GM12878 (cell line): ENCODE results near the gene GRIK1. TPM values are rescaled to one million over a fixed set of nuclear protein-coding genes. Genes with fewer than 3 reads are reported as not detected.

ENCODE experiments used
- ATAC-seq: fragments of 200-7000 bp; cut with Tn5 transposase; 3 replicates; pipeline ENCODE4 v1.9.1; 2020; ENCODE audit warnings: mild to moderate bottlenecking, moderate library complexity
- BruUV-seq: library from RNA; stranded (reverse); fragments of 400-500 nt; replicated peaks from 2 replicates; lab custom pipeline; 2021; lab: Mats Ljungman, UMichigan
- CTCF ChIA-PET: fragments of 300-600 bp; sonication (Branson Sonifier 250); formaldehyde crosslinking; extraction: SDS; loops from one replicate; lab custom pipeline; 2021; ENCODE audit warnings: inconsistent platforms; lab: Yijun Ruan, JAX
- POLR2A ChIA-PET: fragments of 350-600 bp; formaldehyde crosslinking; extraction: SDS; loops from one replicate; lab custom pipeline; 2021; ENCODE audit warnings: inconsistent platforms; lab: Charles Lee
- RAD21 ChIA-PET: fragments of 300-600 bp; sonication (Branson Sonifier 250); formaldehyde crosslinking; loops from one replicate; lab custom pipeline; 2023; ENCODE audit warnings: antibody characterized with exemption; ENCODE audit not compliant: unreplicated experiment; lab: Charles Lee
- SMC1A ChIA-PET: fragments of 300-600 bp; sonication (Branson Sonifier 250); formaldehyde crosslinking; loops from one replicate; lab custom pipeline; 2023; ENCODE audit not compliant: unreplicated experiment, uncharacterized antibody; lab: Charles Lee
- DNase-seq: peaks from one replicate; pipeline ENCODE4 v3.0.0-alpha.2; 2011; ENCODE audit warnings: low read depth, low spot score
- FAIRE-seq: peaks from 3 replicates; lab custom pipeline; 2011; peaks lifted over from hg19 to GRCh38; lab: Jason Lieb, UNC
- H2AFZ ChIP-seq: 2 replicates; pipeline ENCODE4 v1.6.0; 2011; ENCODE audit warnings: low read depth, low read length, control low read depth; ENCODE audit not compliant: control insufficient read depth
- H3K27ac ChIP-seq: 2 replicates; pipeline ENCODE4 v1.5.1; 2011; ENCODE audit warnings: control low read depth; ENCODE audit not compliant: control insufficient read depth, insufficient read depth
- H3K27me3 ChIP-seq, 2 experiments: replicated peaks in 1 of 2; 2 replicates each; pipeline versions ENCODE4 v1.6.0 to v1.6.1; 2011; ENCODE audit warnings: low read length in 1 of 2; ENCODE audit not compliant: control insufficient read depth in 2 of 2, insufficient read depth in 2 of 2
- H3K36me3 ChIP-seq, 2 experiments: 2 replicates each; pipeline ENCODE4 v1.5.1; 2011; ENCODE audit warnings: low read length in 1 of 2; ENCODE audit not compliant: control insufficient read depth in 2 of 2, insufficient read depth in 2 of 2
- H3K4me1 ChIP-seq: 2 replicates; pipeline ENCODE4 v1.6.1; 2011; ENCODE audit warnings: mild to moderate bottlenecking, low read length, moderate library complexity, mixed read lengths; ENCODE audit not compliant: control insufficient read depth, insufficient read depth
- H3K4me2 ChIP-seq: 2 replicates; pipeline ENCODE4 v1.6.0; 2011; ENCODE audit warnings: control low read depth; ENCODE audit not compliant: control insufficient read depth, insufficient read depth
- H3K4me3 ChIP-seq: fragments of 200-600 bp; sonication (generic); 2 replicates; pipeline ENCODE4 v1.5.1; 2016
- H3K79me2 ChIP-seq: 2 replicates; pipeline ENCODE4 v1.6.0; 2011; ENCODE audit warnings: low read length; ENCODE audit not compliant: control insufficient read depth, insufficient read depth
- H3K9ac ChIP-seq: 2 replicates; pipeline ENCODE4 v1.8.0; 2011; ENCODE audit warnings: low read length, control low read depth, mixed read lengths; ENCODE audit not compliant: control insufficient read depth, insufficient read depth
- H3K9me3 ChIP-seq: replicated peaks from 3 replicates; pipeline ENCODE4 v1.5.1; 2011; ENCODE audit warnings: mild to moderate bottlenecking, low read length; ENCODE audit not compliant: control insufficient read depth, insufficient read depth
- H4K20me1 ChIP-seq: 2 replicates; pipeline ENCODE4 v1.6.0; 2011; ENCODE audit not compliant: control insufficient read depth, insufficient read depth
- CUX1 ChIP-seq: IDR thresholded peaks from 2 replicates; pipeline ENCODE4 v1.6.1; 2012; ENCODE audit warnings: improper control_type of control experiment, low read depth, low read length; ENCODE audit not compliant: insufficient replicate concordance
- JUND ChIP-seq: IDR thresholded peaks from 2 replicates; pipeline ENCODE4 v1.6.1; 2012; ENCODE audit warnings: low read depth, mild to moderate bottlenecking, low read length, improper control_type of control experiment, moderate library complexity
- MAX ChIP-seq: IDR thresholded peaks from 2 replicates; pipeline ENCODE4 v1.6.1; 2012; ENCODE audit warnings: low read depth, low read length, improper control_type of control experiment
- MLLT1 ChIP-seq: fragments of 450-650 bp; IDR thresholded peaks from 2 replicates; pipeline ENCODE4 v1.6.1; 2016; ENCODE audit warnings: mild to moderate bottlenecking
- MYC ChIP-seq: IDR thresholded peaks from 2 replicates; pipeline ENCODE4 v1.6.1; 2011; ENCODE audit warnings: mild to moderate bottlenecking, low read length, moderate library complexity, inconsistent platforms; ENCODE audit not compliant: insufficient read depth, insufficient replicate concordance, insufficient read length, severe bottlenecking
- NBN ChIP-seq: fragments of 450-650 bp; IDR thresholded peaks from 2 replicates; pipeline ENCODE4 v1.6.1; 2016
- NFIC ChIP-seq: IDR thresholded peaks from 2 replicates; pipeline ENCODE4 v1.6.1; 2012; ENCODE audit warnings: low read depth, mild to moderate bottlenecking, inconsistent platforms, low read length, moderate library complexity
- NRF1 ChIP-seq: conservative IDR thresholded peaks from 2 replicates; pipeline ENCODE4 v1.6.1; 2011; ENCODE audit warnings: mild to moderate bottlenecking, low read depth, low read length, improper control_type of control experiment
- RBBP5 ChIP-seq: fragments of 200-600 bp; sonication (generic); conservative IDR thresholded peaks from 2 replicates; pipeline ENCODE4 v1.6.1; 2016
- SUPT20H ChIP-seq: IDR thresholded peaks from 2 replicates; pipeline ENCODE4 v1.6.1; 2011; ENCODE audit warnings: low read depth, mild to moderate bottlenecking, low read length, moderate library complexity, borderline replicate concordance; ENCODE audit not compliant: control insufficient read depth
- TAF1 ChIP-seq: IDR thresholded peaks from 2 replicates; pipeline ENCODE4 v1.6.1; 2011; ENCODE audit warnings: mild to moderate bottlenecking, low read depth, low read length, borderline replicate concordance
- TCF7 ChIP-seq: IDR thresholded peaks from 2 replicates; pipeline ENCODE4 v1.6.1; 2014; ENCODE audit warnings: antibody characterized with exemption, borderline replicate concordance
- YY1 ChIP-seq: IDR thresholded peaks from 2 replicates; pipeline ENCODE4 v1.6.1; 2011; ENCODE audit warnings: low read depth, mild to moderate bottlenecking, low read length
- WGBS: methylation state at CpG from one replicate; pipeline ENCODE4 v1.1.6; 2016; ENCODE audit warnings: low lambda C conversion rate; ENCODE audit not compliant: insufficient replicate concordance, insufficient coverage; ENCODE audit errors: missing lambda C conversion rate; 5-methylcytosine and 5-hydroxymethylcytosine counted together
- in situ Hi-C: fragments of 300-500 bp; cut with MboI; formaldehyde crosslinking; loops from 9 replicates; pipeline ENCODE4 v1.14.3; 2018; ENCODE audit warnings: mixed read lengths
- intact Hi-C: fragments of 100-400 bp; cut with micrococcal nuclease; formaldehyde crosslinking; loops from one replicate; pipeline ENCODE4 v1.14.2; 2022; ENCODE audit not compliant: unreplicated experiment
- polyA plus RNA-seq, 11 experiments: library from polyadenylated mRNA; depleted of rRNA in 4 of 11; unstranded in 6 of 11; stranded (reverse) in 5 of 11; fragments of >200 nt; fragmentation: Nextera tagmentation in 4 of 11; fragmentation: Illumina TruSeq in 1 of 11; extraction: Ambion mirVana in 4 of 11; extraction: Trizol in 1 of 11; gene quantifications; 1 replicate in 1 of 11; 2 replicates in 10 of 11; pipeline versions ENCODE4 v1.2.1 to v1.2.3, GENCODE V29; 2011 to 2016; ENCODE audit warnings: inconsistent platforms in 2 of 11, missing spikeins in 2 of 11, low read depth in 1 of 11
- total RNA-seq, 4 experiments: library from RNA; depleted of rRNA in 3 of 4; stranded (reverse); fragments of >200 nt in 3 of 4; fragmentation: Illumina TruSeq in 1 of 4; extraction: Trizol in 1 of 4; gene quantifications; 2 replicates each; pipeline versions ENCODE4 v1.2.1 to v1.2.3, GENCODE V29; 2013 to 2021
- TF ChIP-seq, protein P1 (sequence below): fragments of 450-650 bp; IDR thresholded peaks from 2 replicates; pipeline ENCODE4 v1.6.1; 2017; ENCODE audit warnings: low read depth, mild to moderate bottlenecking, moderate library complexity

The GRIK1 gene
- total and polyA plus RNA-seq, 10 of the 15 experiments (the other 5 are each of a cell fraction or from before 2014, with no cell fraction given), result 0.05 to 0.13 (median 0.09) TPM; not detected in 7

GRCh38 chr21:29834617-29835016 is 105.2 kb downstream of the GRIK1 start:
- in situ Hi-C loops (no loop called here), intact Hi-C loops (no loop called here)
- FAIRE-seq (no peak), DNase-seq (no peak), ATAC-seq (no peak)
- Histone ChIP-seq H3K4me3 (no peak overlapping the region), H2AFZ (no peak overlapping the region), H3K9ac (no peak overlapping the region), H3K4me1 (no peaks in the 10 kb centered on the region), H3K9me3 (no peaks in the 10 kb centered on the region; the same call in 2 of the 3 replicates), H3K36me3 (no peaks in the 10 kb centered on the region), H3K4me2 (no peak overlapping the region), H3K79me2 (no peaks in the 10 kb centered on the region), H3K27ac (no peak overlapping the region), H4K20me1 (no peaks in the 10 kb centered on the region), H3K27me3 (no peaks in the 10 kb centered on the region)
- ChIA-PET RAD21 (no interaction called here), SMC1A (no interaction called here), POLR2A (no interaction called here), CTCF (no interaction called here)
- BruUV-seq, result no TSS peak
- WGBS, result 0% methylated on average over 2 of the region's 2 CpGs
- TF ChIP-seq NBN (no peak), RBBP5 (no peak), TCF7 (no peak), SUPT20H (no peak), NFIC (no peak), MLLT1 (no peak), TAF1 (no peak), YY1 (no peak), CUX1 (no peak), JUND (no peak), NRF1 (no peak), MYC (no peak), MAX (no peak)
- TF ChIP-seq, protein P1, sequence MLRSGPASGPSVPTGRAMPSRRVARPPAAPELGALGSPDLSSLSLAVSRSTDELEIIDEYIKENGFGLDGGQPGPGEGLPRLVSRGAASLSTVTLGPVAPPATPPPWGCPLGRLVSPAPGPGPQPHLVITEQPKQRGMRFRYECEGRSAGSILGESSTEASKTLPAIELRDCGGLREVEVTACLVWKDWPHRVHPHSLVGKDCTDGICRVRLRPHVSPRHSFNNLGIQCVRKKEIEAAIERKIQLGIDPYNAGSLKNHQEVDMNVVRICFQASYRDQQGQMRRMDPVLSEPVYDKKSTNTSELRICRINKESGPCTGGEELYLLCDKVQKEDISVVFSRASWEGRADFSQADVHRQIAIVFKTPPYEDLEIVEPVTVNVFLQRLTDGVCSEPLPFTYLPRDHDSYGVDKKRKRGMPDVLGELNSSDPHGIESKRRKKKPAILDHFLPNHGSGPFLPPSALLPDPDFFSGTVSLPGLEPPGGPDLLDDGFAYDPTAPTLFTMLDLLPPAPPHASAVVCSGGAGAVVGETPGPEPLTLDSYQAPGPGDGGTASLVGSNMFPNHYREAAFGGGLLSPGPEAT, result no peak
